B cell (primary cell): Measurements from ENCODE around the gene FADS1. TPM values are rescaled to one million over a fixed set of nuclear protein-coding genes. Genes with fewer than 3 reads are reported as not detected.

ENCODE experiments used
- ATAC-seq: fragments of 200-7000 bp; cut with Tn5 transposase; one replicate; pipeline ENCODE4 v1.10.0; 2021; ENCODE audit warnings: low read depth, mild to moderate bottlenecking, moderate number of reproducible peaks, moderate library complexity
- CTCF ChIA-PET: fragments of 350-600 bp; sonication (Branson Sonifier 250); formaldehyde crosslinking; loops from one replicate; lab custom pipeline; 2021; ENCODE audit warnings: antibody characterized with exemption, inconsistent platforms; lab: Charles Lee
- POLR2A ChIA-PET: fragments of 350-600 bp; sonication (Branson Sonifier 250); formaldehyde crosslinking; loops from one replicate; lab custom pipeline; 2021; ENCODE audit warnings: antibody characterized with exemption; lab: Charles Lee
- DNase-seq: peaks from one replicate; pipeline ENCODE4 v3.0.0; 2013
- H2AFZ ChIP-seq: 2 replicates; pipeline ENCODE4 v1.6.1; 2012; ENCODE audit warnings: mild to moderate bottlenecking, low read depth, low read length; ENCODE audit not compliant: insufficient read depth, poor library complexity, severe bottlenecking
- H3K27ac ChIP-seq, 2 donors: 1 replicate in 1 of 2; 2 replicates in 1 of 2; pipeline ENCODE4 v1.5.1; 2012 to 2013; ENCODE audit warnings: low read length in 2 of 2, mild to moderate bottlenecking in 2 of 2, moderate library complexity in 1 of 2
- H3K27me3 ChIP-seq, 4 experiments: fragments of 200-600 bp in 1 of 4; sonication (generic) in 1 of 4; replicated peaks in 1 of 4; 1 replicate in 2 of 4; 2 replicates in 2 of 4; pipeline versions ENCODE4 v1.6.1 to v1.7.0; 2013 to 2016; ENCODE audit warnings: low read length in 3 of 4, mild to moderate bottlenecking in 2 of 4, mixed read lengths in 1 of 4, moderate library complexity in 1 of 4; ENCODE audit not compliant: insufficient read depth in 4 of 4, control insufficient read depth in 3 of 4; ENCODE audit errors: control extremely low read depth in 1 of 4
- H3K36me3 ChIP-seq, 2 experiments: replicated peaks in 1 of 2; 1 replicate in 1 of 2; 2 replicates in 1 of 2; pipeline versions ENCODE4 v1.6.1 to v1.7.1; 2013; ENCODE audit warnings: low read length in 1 of 2; ENCODE audit not compliant: insufficient read depth in 2 of 2, control insufficient read depth in 1 of 2; ENCODE audit errors: control extremely low read depth in 1 of 2, extremely low read depth in 1 of 2
- H3K4me1 ChIP-seq, 2 donors: fragments of 200-600 bp in 1 of 2; sonication (generic) in 1 of 2; 1 replicate in 1 of 2; 2 replicates in 1 of 2; pipeline versions ENCODE4 v1.5.1 to v1.6.1; 2013 to 2017; ENCODE audit warnings: low read length in 2 of 2; ENCODE audit not compliant: control insufficient read depth in 2 of 2, insufficient read depth in 2 of 2
- H3K4me2 ChIP-seq: replicated peaks from 2 replicates; pipeline ENCODE3; 2012; ENCODE audit warnings: mild to moderate bottlenecking, low read depth, low read length; ENCODE audit not compliant: poor library complexity, severe bottlenecking
- H3K4me3 ChIP-seq, 5 experiments: fragments of 200-600 bp in 1 of 5; sonication (generic) in 1 of 5; 1 replicate in 3 of 5; 2 replicates in 2 of 5; pipeline versions ENCODE4 v1.5.1 to v1.7.0; 2011 to 2016; ENCODE audit warnings: low read length in 4 of 5, mild to moderate bottlenecking in 4 of 5, low read depth in 2 of 5, control low read depth in 1 of 5, moderate library complexity in 1 of 5; ENCODE audit not compliant: insufficient read depth in 1 of 5; ENCODE audit errors: control extremely low read depth in 1 of 5, extremely low read depth in 1 of 5
- H3K79me2 ChIP-seq: fragments of 200-600 bp; sonication (generic); one replicate; pipeline ENCODE4 v1.6.0; 2016; ENCODE audit warnings: low read length; ENCODE audit not compliant: control insufficient read depth, insufficient read depth
- H3K9ac ChIP-seq: fragments of 200-600 bp; sonication (generic); 2 replicates; pipeline ENCODE4 v1.6.1; 2017; ENCODE audit warnings: mild to moderate bottlenecking, low read length, moderate library complexity
- H3K9me3 ChIP-seq, 3 donors: one replicate each; pipeline versions ENCODE4 v1.6.1 to v1.7.1; 2013; ENCODE audit warnings: low read length in 2 of 3; ENCODE audit not compliant: control insufficient read depth in 2 of 3, insufficient read depth in 1 of 3; ENCODE audit errors: control extremely low read depth in 1 of 3
- H4K20me1 ChIP-seq: 2 replicates; pipeline ENCODE4 v1.6.0; 2012; ENCODE audit warnings: mild to moderate bottlenecking, low read length; ENCODE audit not compliant: insufficient read depth, control insufficient read depth, poor library complexity, severe bottlenecking
- H3K27ac Mint-ChIP-seq: one replicate; pipeline ENCODE4 v1.8.0; 2021; ENCODE audit warnings: mixed read lengths
- H3K27me3 Mint-ChIP-seq: one replicate; pipeline ENCODE4 v1.8.0; 2021; ENCODE audit warnings: mixed read lengths
- H3K4me1 Mint-ChIP-seq: one replicate; pipeline ENCODE4 v1.8.0; 2021; ENCODE audit warnings: mixed read lengths
- H3K4me3 Mint-ChIP-seq: one replicate; pipeline ENCODE4 v1.8.0; 2021; ENCODE audit warnings: mixed read lengths
- H3K9me3 Mint-ChIP-seq: one replicate; pipeline ENCODE4 v1.8.0; 2022; ENCODE audit warnings: mixed read lengths; ENCODE audit not compliant: insufficient read depth
- CTCF ChIP-seq: fragments of 200-600 bp; IDR thresholded peaks from one replicate; pipeline ENCODE4 v1.8.0; 2022; ENCODE audit warnings: antibody characterized with exemption, mild to moderate bottlenecking
- EZH2 ChIP-seq: IDR thresholded peaks from 2 replicates; pipeline ENCODE4 v1.6.1; 2012; ENCODE audit warnings: borderline replicate concordance, low read depth, mild to moderate bottlenecking, moderate library complexity, low read length; ENCODE audit not compliant: insufficient read depth, poor library complexity, severe bottlenecking
- WGBS: methylation state at CpG from one replicate; pipeline ENCODE4 v1.1.5; 2013; ENCODE audit warnings: missing lambda C conversion rate; ENCODE audit not compliant: insufficient coverage; 5-methylcytosine and 5-hydroxymethylcytosine counted together
- intact Hi-C: fragments of 100-400 bp; cut with micrococcal nuclease; formaldehyde crosslinking; loops from one replicate; pipeline ENCODE4 v1.10.0; 2022
- polyA plus RNA-seq: library from polyadenylated mRNA; depleted of rRNA; stranded (reverse); fragments of >200 nt; gene quantifications from 2 replicates; pipeline ENCODE4 v1.2.3, GENCODE V29; 2012
- total RNA-seq, 2 donors: library from RNA; stranded (reverse); fragments of 120-200 nt in 1 of 2; gene quantifications; 1 replicate in 1 of 2; 2 replicates in 1 of 2; pipeline versions ENCODE4 v1.2.3 to v1.2.4, GENCODE V29; 2013 to 2022

Gene FADS1
- total and polyA plus RNA-seq, 2 donors (not counting 1 experiment from before 2014, with no cell fraction given), result 0.39 to 15.6 TPM

- POLR2A ChIA-PET, result no interaction called here
- H3K4me1 Mint-ChIP-seq, result peaks cover 5% of the 10 kb centered on the region
- H3K9me3 Mint-ChIP-seq, result no peaks in the 10 kb centered on the region
- DNase-seq (no peak), ATAC-seq (no peak)
- CTCF ChIA-PET, result interaction anchor here (1.2 to 17.9 kb wide), 4 partner anchors 33 to 242 kb away, joined by 5 to 307 read pairs (median 6); no protein-coding TSS in a partner anchor
- Histone ChIP-seq H3K36me3 (no peaks in the 10 kb centered on the region), H3K4me2 (no peak overlapping the region), H3K27me3 (peaks cover 0 to 4% (median 0%) of the 10 kb centered on the region in 4 experiments), H3K4me3 (no peak overlapping the region), H2AFZ (no peak overlapping the region), H3K79me2 (no peaks in the 10 kb centered on the region), H3K27ac (no peak overlapping the region), H3K9me3 (no peaks in the 10 kb centered on the region), H3K9ac (no peak overlapping the region), H3K4me1 (peaks cover 7 to 9% of the 10 kb centered on the region in 2 donors), H4K20me1 (no peaks in the 10 kb centered on the region)
- no peaks in the 10 kb centered on the region for H3K27me3 Mint-ChIP-seq
- intact Hi-C loops, result no loop called here
- no peak overlapping the region for H3K4me3 Mint-ChIP-seq
- TF ChIP-seq CTCF, result no peak
- TF ChIP-seq EZH2, result no peak
- WGBS, result 88% methylated on average over 18 of the region's 18 CpGs
- H3K27ac Mint-ChIP-seq, result no peak overlapping the region
These were observed 49.6 kb upstream of the FADS1 start for GRCh38 chr11:61866231-61866957.
